Vagina (tissue), 2 donors: ENCODE measurements around the gene MEGF10. TPM values are rescaled to one million over a fixed set of nuclear protein-coding genes. Genes with fewer than 3 reads are reported as not detected.

Source experiments
- DNase-seq, 2 donors: peaks; one replicate each; pipeline ENCODE4 v3.0.0-alpha.2; 2017; ENCODE audit errors: extremely low spot score in 2 of 2
- H3K27ac ChIP-seq: fragments of 200-600 bp; sonication (generic); one replicate; pipeline ENCODE4 v1.5.1; 2019
- H3K27me3 ChIP-seq: fragments of 200-600 bp; sonication (generic); one replicate; pipeline ENCODE4 v1.5.1; 2019
- H3K36me3 ChIP-seq, 2 donors: fragments of 200-600 bp; sonication (generic); one replicate each; pipeline ENCODE4 v1.5.1; 2017 to 2019
- H3K4me1 ChIP-seq: fragments of 200-600 bp; sonication (generic); one replicate; pipeline ENCODE4 v1.5.1; 2019
- H3K4me3 ChIP-seq, 2 donors: fragments of 200-600 bp; sonication (generic); 1 replicate in 1 of 2; 2 replicates in 1 of 2; pipeline ENCODE4 v1.5.1; 2016 to 2019
- H3K9me3 ChIP-seq: fragments of 200-600 bp; sonication (generic); one replicate; pipeline ENCODE4 v1.5.1; 2019
- POLR2A ChIP-seq, 2 donors: fragments of 450-650 bp; IDR thresholded peaks; one replicate each; pipeline ENCODE4 v1.6.1; 2017; ENCODE audit warnings: antibody characterized with exemption in 2 of 2, mild to moderate bottlenecking in 2 of 2, moderate library complexity in 2 of 2
- POLR2AphosphoS5 ChIP-seq, 2 donors: sonication (generic); formaldehyde crosslinking; IDR thresholded peaks; one replicate each; pipeline ENCODE4 v1.9.0; 2017; ENCODE audit warnings: antibody characterized with exemption in 2 of 2, mild to moderate bottlenecking in 2 of 2, low read depth in 1 of 2; ENCODE audit not compliant: insufficient read depth in 1 of 2
- intact Hi-C: fragments of 100-400 bp; cut with DNase I; formaldehyde crosslinking; loops from one replicate; pipeline ENCODE4 v1.15.1; 2023
- total RNA-seq: library from RNA; depleted of rRNA; stranded (reverse); fragments of >200 nt; gene quantifications from one replicate; pipeline ENCODE4 v1.2.3, GENCODE V29; 2016
- TF ChIP-seq, protein P1 (sequence below), 3 experiments: fragments of 450-650 bp in 2 of 3; fragments of 200-600 bp in 1 of 3; sonication (generic) in 1 of 3; IDR thresholded peaks; one replicate each; pipeline ENCODE4 v1.5.1; 2017 to 2019; ENCODE audit warnings: antibody characterized with exemption in 3 of 3, mild to moderate bottlenecking in 2 of 3, moderate library complexity in 2 of 3

The MEGF10 gene
- total RNA-seq, 1 donor from 2014 or later = 0.74 TPM

- DNase-seq = no peak
- no peak overlapping the region for H3K27ac ChIP-seq
- no peaks in the 10 kb centered on the region for H3K36me3 ChIP-seq
- no peaks in the 10 kb centered on the region for H3K9me3 ChIP-seq
- no peak for TF ChIP-seq POLR2AphosphoS5 (IDR thresholded peaks at IDR 0.05; ENCODE audit: insufficient read depth in 1 of 2, low read depth in 1 of 2)
- TF ChIP-seq, protein P1, sequence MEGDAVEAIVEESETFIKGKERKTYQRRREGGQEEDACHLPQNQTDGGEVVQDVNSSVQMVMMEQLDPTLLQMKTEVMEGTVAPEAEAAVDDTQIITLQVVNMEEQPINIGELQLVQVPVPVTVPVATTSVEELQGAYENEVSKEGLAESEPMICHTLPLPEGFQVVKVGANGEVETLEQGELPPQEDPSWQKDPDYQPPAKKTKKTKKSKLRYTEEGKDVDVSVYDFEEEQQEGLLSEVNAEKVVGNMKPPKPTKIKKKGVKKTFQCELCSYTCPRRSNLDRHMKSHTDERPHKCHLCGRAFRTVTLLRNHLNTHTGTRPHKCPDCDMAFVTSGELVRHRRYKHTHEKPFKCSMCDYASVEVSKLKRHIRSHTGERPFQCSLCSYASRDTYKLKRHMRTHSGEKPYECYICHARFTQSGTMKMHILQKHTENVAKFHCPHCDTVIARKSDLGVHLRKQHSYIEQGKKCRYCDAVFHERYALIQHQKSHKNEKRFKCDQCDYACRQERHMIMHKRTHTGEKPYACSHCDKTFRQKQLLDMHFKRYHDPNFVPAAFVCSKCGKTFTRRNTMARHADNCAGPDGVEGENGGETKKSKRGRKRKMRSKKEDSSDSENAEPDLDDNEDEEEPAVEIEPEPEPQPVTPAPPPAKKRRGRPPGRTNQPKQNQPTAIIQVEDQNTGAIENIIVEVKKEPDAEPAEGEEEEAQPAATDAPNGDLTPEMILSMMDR (IDR thresholded peaks at IDR 0.05) = no peak
- no peak for TF ChIP-seq POLR2A (IDR thresholded peaks at IDR 0.05)
- intact Hi-C loops = no loop called here
- no peak overlapping the region for H3K4me3 ChIP-seq
- H3K4me1 ChIP-seq = no peaks in the 10 kb centered on the region
- H3K27me3 ChIP-seq = no peaks in the 10 kb centered on the region
Measured at GRCh38 chr5:127441799-127442484, 151.3 kb downstream of the MEGF10 start.

- DNase-seq = no peak
- H3K36me3 ChIP-seq = no peaks in the 10 kb centered on the region
- no peak overlapping the region for H3K27ac ChIP-seq
- intact Hi-C loops = no loop called here
- TF ChIP-seq POLR2AphosphoS5 (IDR thresholded peaks at IDR 0.05; ENCODE audit: insufficient read depth in 1 of 2, low read depth in 1 of 2) = no peak
- TF ChIP-seq POLR2A (IDR thresholded peaks at IDR 0.05) = no peak
- TF ChIP-seq, protein P1 (IDR thresholded peaks at IDR 0.05) = no peak
- no peaks in the 10 kb centered on the region for H3K4me1 ChIP-seq
- no peaks in the 10 kb centered on the region for H3K27me3 ChIP-seq
- no peak overlapping the region for H3K4me3 ChIP-seq
- no peaks in the 10 kb centered on the region for H3K9me3 ChIP-seq
Measured at GRCh38 chr5:127444171-127444570, 153.6 kb downstream of the MEGF10 start.

- Histone ChIP-seq H3K4me3 (no peak overlapping the region), H3K36me3 (no peaks in the 10 kb centered on the region), H3K27me3 (no peaks in the 10 kb centered on the region), H3K9me3 (no peaks in the 10 kb centered on the region), H3K27ac (no peak overlapping the region), H3K4me1 (no peaks in the 10 kb centered on the region)
- TF ChIP-seq, protein P1 (IDR thresholded peaks at IDR 0.05) = no peak
- no peak for TF ChIP-seq POLR2AphosphoS5 (IDR thresholded peaks at IDR 0.05; ENCODE audit: insufficient read depth in 1 of 2, low read depth in 1 of 2)
- no peak for TF ChIP-seq POLR2A (IDR thresholded peaks at IDR 0.05)
- no peak for DNase-seq
- intact Hi-C loops = no loop called here
Measured at GRCh38 chr5:127445328-127445727, 154.7 kb downstream of the MEGF10 start.

- no peaks in the 10 kb centered on the region for H3K9me3 ChIP-seq
- H3K36me3 ChIP-seq = no peaks in the 10 kb centered on the region
- intact Hi-C loops = no loop called here
- TF ChIP-seq POLR2AphosphoS5 (IDR thresholded peaks at IDR 0.05; ENCODE audit: insufficient read depth in 1 of 2, low read depth in 1 of 2) (no peak), POLR2A (IDR thresholded peaks at IDR 0.05) (no peak)
- TF ChIP-seq, protein P1 (IDR thresholded peaks at IDR 0.05) = no peak
- H3K4me1 ChIP-seq = no peaks in the 10 kb centered on the region
- no peak for DNase-seq
- no peaks in the 10 kb centered on the region for H3K27me3 ChIP-seq
- no peak overlapping the region for H3K27ac ChIP-seq
- H3K4me3 ChIP-seq = no peak overlapping the region
Measured at GRCh38 chr5:127446626-127447025, 156.0 kb downstream of the MEGF10 start.

DNA sequence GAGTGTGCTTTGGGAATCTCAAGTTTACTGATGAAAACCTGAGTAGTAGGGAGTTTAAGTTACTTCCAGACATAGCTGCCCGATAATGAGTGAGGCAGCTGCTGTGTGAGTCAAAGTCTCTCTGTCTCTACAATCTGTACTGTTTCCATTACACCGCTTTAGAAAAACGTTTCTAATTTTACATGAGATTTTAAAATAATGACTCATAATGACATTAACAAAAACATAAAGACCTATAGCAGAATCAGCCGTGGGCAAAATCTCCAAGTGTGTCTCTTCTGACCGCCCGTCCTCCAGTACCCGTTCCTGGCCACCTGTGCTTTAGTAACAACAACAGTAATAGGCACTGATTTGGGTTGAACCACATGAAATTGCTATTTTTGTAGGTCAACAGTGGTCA, 157.2 kb downstream of the MEGF10 start:
- H3K9me3 ChIP-seq = no peaks in the 10 kb centered on the region
- H3K27ac ChIP-seq = no peak overlapping the region
- no peaks in the 10 kb centered on the region for H3K27me3 ChIP-seq
- no peaks in the 10 kb centered on the region for H3K4me1 ChIP-seq
- H3K36me3 ChIP-seq = no peaks in the 10 kb centered on the region
- no peak for TF ChIP-seq POLR2A (IDR thresholded peaks at IDR 0.05)
- no peak for TF ChIP-seq POLR2AphosphoS5 (IDR thresholded peaks at IDR 0.05; ENCODE audit: insufficient read depth in 1 of 2, low read depth in 1 of 2)
- TF ChIP-seq, protein P1 (IDR thresholded peaks at IDR 0.05) = no peak
- no peak overlapping the region for H3K4me3 ChIP-seq
- no peak for DNase-seq
- intact Hi-C loops = no loop called here
